ENCODE data around the gene TAGLN2.
"Not testable (repeated sequence)": the region's sequence is repeated elsewhere in the genome, so short reads cannot be mapped to it uniquely, and the experiment has no call there.

TAGLN2 gene

GRCh38 chr1:159911326-159912070 lies 13.8 kb downstream of the TAGLN2 start:
- no peak for DNase-seq (ENCODE audit: low read depth in 1 of 2, low spot score in 1 of 2)
- in situ Hi-C loops (cut with HindIII; ENCODE audit: low pct_unique_long_range_greater_than_20kb, low sequenced_read_pairs), result no loop called here
- TF ChIP-seq JUND (IDR thresholded peaks at IDR 0.05; ENCODE audit: low read depth), result no peak

DNA sequence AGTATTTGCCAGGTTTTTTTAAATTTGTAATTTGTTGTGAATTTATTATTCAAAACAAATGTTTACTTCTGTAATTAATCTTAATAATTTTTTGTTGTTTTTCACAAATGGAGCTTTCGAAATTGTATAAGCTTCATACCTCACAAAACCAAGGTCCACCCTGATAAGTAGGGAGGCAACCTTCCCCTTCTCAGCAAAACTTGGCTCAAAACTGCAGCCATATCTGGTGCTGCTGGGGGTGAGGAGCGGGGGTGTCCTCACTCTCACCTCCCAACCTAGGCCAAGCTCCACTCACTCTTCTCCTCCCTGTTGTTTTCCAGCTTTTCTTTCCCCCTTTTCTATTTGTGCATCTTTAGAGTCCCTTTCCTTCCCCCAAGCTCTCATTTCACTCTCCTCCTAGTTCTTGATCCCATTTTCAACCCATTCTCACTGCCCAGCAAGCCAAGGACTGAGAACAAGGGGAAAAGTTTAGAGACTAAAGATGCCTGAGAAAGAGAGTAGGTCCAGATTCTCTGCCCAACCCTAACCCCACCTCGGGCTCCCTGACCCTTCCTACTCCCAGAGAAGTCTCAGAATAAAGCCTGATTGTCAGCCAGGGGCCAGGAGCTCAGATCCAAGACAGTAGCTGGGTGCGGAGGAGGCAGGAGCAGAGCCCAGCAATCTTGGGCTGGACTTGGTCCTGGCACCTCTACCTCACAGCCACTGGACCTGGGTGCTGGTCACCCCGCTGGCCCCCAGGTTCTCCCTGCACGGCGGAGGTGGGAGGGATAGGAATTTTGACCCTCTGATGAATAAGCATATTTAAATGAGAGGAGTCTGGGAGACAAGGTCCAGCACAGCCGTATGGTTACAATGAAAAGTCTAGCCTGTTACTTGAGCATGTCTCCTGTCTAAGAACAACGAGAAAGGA lies 17.0 kb downstream of the TAGLN2 start:
- no peak for DNase-seq (ENCODE audit: low read depth in 1 of 2, low spot score in 1 of 2)
- TF ChIP-seq JUND (IDR thresholded peaks at IDR 0.05; ENCODE audit: low read depth), result no peak
- in situ Hi-C loops (cut with HindIII; ENCODE audit: low pct_unique_long_range_greater_than_20kb, low sequenced_read_pairs), result no loop called here

- TF ChIP-seq JUND (IDR thresholded peaks at IDR 0.05; ENCODE audit: low read depth), result no peak
- in situ Hi-C loops (cut with HindIII; ENCODE audit: low pct_unique_long_range_greater_than_20kb, low sequenced_read_pairs), result no loop called here
These were observed 18.3 kb downstream of the TAGLN2 start for GRCh38 chr1:159906960-159907359.

DNA sequence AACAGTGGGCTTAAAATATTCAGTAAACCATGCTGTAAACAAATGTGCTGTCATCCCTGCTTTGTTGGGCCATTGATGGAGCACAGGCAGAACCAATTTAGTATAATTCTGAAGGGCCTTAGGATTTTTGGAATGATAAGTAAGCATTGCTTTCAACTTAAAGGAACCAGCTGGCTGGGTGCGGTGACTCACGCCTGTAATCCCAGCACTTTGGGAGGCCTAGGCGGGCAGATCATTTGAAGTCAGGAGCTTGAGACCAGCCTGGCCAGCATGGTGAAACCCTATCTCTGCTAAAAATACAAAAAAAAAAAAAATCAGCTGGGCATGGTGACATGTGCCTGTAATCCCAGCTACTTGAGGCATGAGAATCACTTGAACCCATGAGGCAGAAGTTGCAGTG lies 21.3 kb downstream of the TAGLN2 start:
- DNase-seq (ENCODE audit: low read depth in 1 of 2, low spot score in 1 of 2); in situ Hi-C loops (cut with HindIII; ENCODE audit: low pct_unique_long_range_greater_than_20kb, low sequenced_read_pairs): not testable (repeated sequence)

More at GRCh38 chr1:159906960-159907359, 18.3 kb downstream of the TAGLN2 start:
- DNase-seq (ENCODE audit: low read depth in 1 of 2, low spot score in 1 of 2), result peak in 1 of 2 experiments; percentile 53

GRCh38 chr1:159902541-159902940 lies 22.8 kb downstream of the TAGLN2 start:
- no peak for DNase-seq (ENCODE audit: low read depth in 1 of 2, low spot score in 1 of 2)
- no peak for TF ChIP-seq JUND (IDR thresholded peaks at IDR 0.05; ENCODE audit: low read depth)
- in situ Hi-C loops (cut with HindIII; ENCODE audit: low pct_unique_long_range_greater_than_20kb, low sequenced_read_pairs), result no loop called here

DNA sequence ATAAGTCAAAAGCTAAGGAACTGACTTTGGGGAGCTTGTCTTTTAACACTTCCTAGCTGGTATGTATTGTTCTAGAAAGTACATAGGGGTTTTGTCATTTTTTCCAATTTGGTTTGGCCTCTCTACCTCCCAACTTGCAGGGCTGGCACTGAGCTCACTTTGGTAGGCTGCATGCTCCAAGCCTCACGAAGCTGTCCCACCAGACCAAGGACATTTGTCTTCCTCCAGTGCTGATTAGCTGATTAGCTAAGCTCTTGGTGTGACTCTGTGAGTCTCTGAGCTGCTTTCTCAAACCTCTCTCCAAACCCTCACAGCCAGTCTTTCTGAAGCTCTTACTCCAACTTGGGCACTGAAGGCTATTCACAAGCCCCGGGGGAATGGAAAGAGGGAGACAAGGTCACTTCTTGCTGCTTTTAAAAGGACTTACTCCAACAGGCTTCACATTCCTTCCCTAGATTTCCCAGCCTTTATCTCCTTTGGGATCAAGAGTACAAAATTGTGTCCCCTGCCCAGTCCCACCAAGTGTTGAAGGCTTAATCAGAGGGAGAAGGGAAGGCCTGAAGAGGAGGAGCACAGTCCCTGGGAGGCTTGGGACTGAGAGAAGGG lies 24.4 kb downstream of the TAGLN2 start:
- peak in 1 of 2 experiments; percentile 82 for DNase-seq (ENCODE audit: low read depth in 1 of 2, low spot score in 1 of 2)
- no peak for TF ChIP-seq JUND (IDR thresholded peaks at IDR 0.05; ENCODE audit: low read depth)
- in situ Hi-C loops (cut with HindIII; ENCODE audit: low pct_unique_long_range_greater_than_20kb, low sequenced_read_pairs), result no loop called here

- in situ Hi-C loops (cut with HindIII; ENCODE audit: low pct_unique_long_range_greater_than_20kb, low sequenced_read_pairs), result no loop called here
- peak; percentile 96 to 99 for DNase-seq (ENCODE audit: low read depth in 1 of 2, low spot score in 1 of 2)
- peak; percentile 84 for TF ChIP-seq JUND (IDR thresholded peaks at IDR 0.05; ENCODE audit: low read depth)
These were observed 25.1 kb downstream of the TAGLN2 start, which contains the start of gene CFAP45 for GRCh38 chr1:159900086-159900680. TSS of gene CFAP45 (minus strand) at chr1:159900165. CDS start at chr1:159900098, 67 bp downstream.

GRCh38 chr1:159899634-159900033 lies 25.7 kb downstream of the TAGLN2 start:
- DNase-seq (ENCODE audit: low read depth in 1 of 2, low spot score in 1 of 2), result not testable (repeated sequence)
- in situ Hi-C loops (cut with HindIII; ENCODE audit: low pct_unique_long_range_greater_than_20kb, low sequenced_read_pairs), result loop anchor here (25.0 kb wide), 1 partner anchor 112 kb away; the partner anchor contains the start of gene DUSP23

- no peak for TF ChIP-seq JUND (IDR thresholded peaks at IDR 0.05; ENCODE audit: low read depth)
- no peak for DNase-seq (ENCODE audit: low read depth in 1 of 2, low spot score in 1 of 2)
- in situ Hi-C loops (cut with HindIII; ENCODE audit: low pct_unique_long_range_greater_than_20kb, low sequenced_read_pairs), result loop anchor here (25.0 kb wide), 1 partner anchor 111 kb away; the partner anchor contains the start of gene DUSP23
These were observed 26.8 kb downstream of the TAGLN2 start for GRCh38 chr1:159898527-159898926.

GRCh38 chr1:159897962-159898361 lies 27.3 kb downstream of the TAGLN2 start:
- in situ Hi-C loops (cut with HindIII; ENCODE audit: low pct_unique_long_range_greater_than_20kb, low sequenced_read_pairs), result loop anchor here (25.0 kb wide), 1 partner anchor 111 kb away; the partner anchor contains the start of gene DUSP23
- TF ChIP-seq JUND (IDR thresholded peaks at IDR 0.05; ENCODE audit: low read depth), result no peak
- no peak for DNase-seq (ENCODE audit: low read depth in 1 of 2, low spot score in 1 of 2)

- in situ Hi-C loops (cut with HindIII; ENCODE audit: low pct_unique_long_range_greater_than_20kb, low sequenced_read_pairs), result loop anchor here (25.0 kb wide), 1 partner anchor 109 kb away; the partner anchor contains the start of gene DUSP23
- no peak for TF ChIP-seq JUND (IDR thresholded peaks at IDR 0.05; ENCODE audit: low read depth)
- DNase-seq (ENCODE audit: low read depth in 1 of 2, low spot score in 1 of 2), result no peak
These were observed 28.8 kb downstream of the TAGLN2 start for GRCh38 chr1:159896546-159896930.
